Measurements from ENCODE around the gene ZNF775.

ZNF775 gene

GRCh38 chr7:150435390-150436073, 56.4 kb downstream of the ZNF775 start:
- DNase-seq, result peak in 9 of 51 donors; percentile 3 to 38 (median 16)

- DNase-seq, result no peak
Measured at GRCh38 chr7:150439967-150440366, 60.8 kb downstream of the ZNF775 start.

- DNase-seq, result no peak
Measured at GRCh38 chr7:150441524-150441923, 62.4 kb downstream of the ZNF775 start.

GRCh38 chr7:150442811-150443210, 63.7 kb downstream of the ZNF775 start:
- DNase-seq, result no peak

GRCh38 chr7:150443793-150444540, 64.8 kb downstream of the ZNF775 start:
- DNase-seq, result no peak

- no peak for DNase-seq
Measured at GRCh38 chr7:150444674-150445365, 65.7 kb downstream of the ZNF775 start.

- no peak for DNase-seq
Measured at GRCh38 chr7:150446288-150446938, 67.3 kb downstream of the ZNF775 start.

Data from hypothalamus (tissue), 51 donors.